ENCODE results near the gene DNAJC17.

The DNAJC17 gene

GRCh38 chr15:40723919-40724318, 83.4 kb downstream of the DNAJC17 start:
- DNase-seq = no peak

GRCh38 chr15:40722934-40723333, 84.3 kb downstream of the DNAJC17 start:
- DNase-seq = no peak

GRCh38 chr15:40722354-40722753, 84.9 kb downstream of the DNAJC17 start:
- no peak for DNase-seq

GRCh38 chr15:40721701-40722100, 85.6 kb downstream of the DNAJC17 start:
- DNase-seq = no peak

- DNase-seq = no peak
Measured at GRCh38 chr15:40716165-40716564, 91.1 kb downstream of the DNAJC17 start.

All from NCI-H1417 treated with DMSO at 0.1 percent for 48 hours (cell line).